ENCODE results near the gene SGTA.

Gene SGTA

DNA sequence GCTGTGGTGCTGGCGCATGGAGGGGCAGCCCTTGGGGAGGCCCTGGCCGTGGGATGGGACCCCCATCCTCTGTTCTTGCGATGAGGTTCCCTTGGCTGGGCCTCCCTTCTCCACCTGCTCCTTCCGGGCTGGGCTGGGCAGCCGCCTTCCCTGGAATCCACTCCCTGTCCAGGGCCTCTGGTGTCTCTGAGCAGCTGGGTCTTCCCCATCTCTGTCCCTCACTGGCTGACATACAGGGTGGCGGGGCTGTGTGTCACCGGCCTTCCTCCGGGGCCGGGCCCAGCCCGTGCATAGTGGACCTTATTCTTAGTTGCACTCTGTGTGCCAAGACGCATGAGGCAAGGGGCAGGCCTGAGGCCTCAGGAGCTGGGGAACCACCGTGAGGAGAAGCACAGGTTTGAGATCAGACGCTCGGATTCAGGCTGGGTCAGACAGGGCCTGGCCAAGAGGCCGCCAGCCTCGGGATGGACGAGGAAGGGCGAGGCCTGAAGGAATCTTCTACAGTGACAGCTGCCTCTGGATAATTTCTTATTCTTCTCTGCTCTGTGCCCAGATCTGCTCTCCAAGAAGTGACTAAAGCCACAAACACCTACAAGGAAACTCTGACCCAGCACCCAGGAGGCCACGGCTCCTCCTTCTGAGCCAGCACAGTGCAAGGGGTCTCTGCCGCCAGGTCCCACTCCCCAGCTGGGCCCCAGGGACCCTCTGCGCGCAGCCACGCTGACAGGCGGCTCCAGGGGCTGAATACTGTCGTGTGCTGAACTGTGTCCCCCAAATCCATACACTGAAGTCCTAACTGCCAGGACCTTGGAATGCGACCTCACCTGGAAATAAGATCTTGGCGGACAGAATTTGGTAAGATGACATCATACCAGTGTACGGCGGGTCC lies 11.0 kb downstream of the SGTA start:
- DNase-seq = no peak

DNA sequence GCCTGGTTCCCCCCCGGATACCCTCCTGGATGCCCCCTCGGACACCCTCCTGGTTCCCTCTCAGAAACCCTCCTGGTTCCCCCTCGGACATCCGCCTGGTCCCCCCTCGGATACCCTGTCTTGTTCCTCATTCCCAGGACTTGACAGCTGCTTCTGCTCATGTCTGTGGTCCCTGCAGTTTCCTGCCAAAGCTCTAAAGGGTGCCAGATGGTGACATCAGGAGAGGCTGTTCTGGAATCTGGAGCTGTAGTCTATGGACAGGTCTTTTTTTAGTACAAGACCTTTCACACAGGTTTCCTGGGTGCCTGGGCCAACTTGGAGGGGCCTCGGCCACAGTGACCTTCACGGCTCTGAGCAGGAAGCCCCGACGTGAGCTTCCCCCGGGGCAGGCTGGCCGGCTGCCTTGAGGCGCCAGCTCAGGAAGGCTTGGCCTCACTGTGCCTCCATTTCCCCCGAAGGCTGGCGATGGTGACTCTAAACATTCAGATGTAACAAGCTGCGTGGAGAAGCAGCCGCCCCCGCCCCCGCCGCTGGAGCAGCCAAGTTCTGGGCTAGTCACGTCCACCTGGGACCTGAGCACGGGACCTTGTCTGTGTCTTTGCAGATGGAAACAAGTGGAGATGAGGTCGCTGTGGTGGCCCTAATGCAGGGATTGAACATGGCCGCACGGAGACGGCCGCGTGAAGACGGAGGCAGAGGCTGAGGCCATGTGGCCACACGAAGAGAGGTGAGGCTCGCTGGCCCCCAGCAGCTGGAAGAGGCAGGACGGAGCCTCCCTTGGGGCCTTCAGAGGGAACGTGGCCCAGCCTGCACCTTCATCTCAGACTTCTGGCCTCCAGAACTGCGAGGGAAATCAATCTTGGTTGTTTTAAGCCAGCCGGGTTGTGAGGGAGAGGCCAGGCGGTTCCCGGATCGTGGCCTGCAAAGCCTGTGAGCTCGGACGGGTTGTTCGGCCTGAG lies 12.7 kb downstream of the SGTA start:
- peak in 18 of 51 donors; percentile 4 to 45 (median 32) for DNase-seq

DNA sequence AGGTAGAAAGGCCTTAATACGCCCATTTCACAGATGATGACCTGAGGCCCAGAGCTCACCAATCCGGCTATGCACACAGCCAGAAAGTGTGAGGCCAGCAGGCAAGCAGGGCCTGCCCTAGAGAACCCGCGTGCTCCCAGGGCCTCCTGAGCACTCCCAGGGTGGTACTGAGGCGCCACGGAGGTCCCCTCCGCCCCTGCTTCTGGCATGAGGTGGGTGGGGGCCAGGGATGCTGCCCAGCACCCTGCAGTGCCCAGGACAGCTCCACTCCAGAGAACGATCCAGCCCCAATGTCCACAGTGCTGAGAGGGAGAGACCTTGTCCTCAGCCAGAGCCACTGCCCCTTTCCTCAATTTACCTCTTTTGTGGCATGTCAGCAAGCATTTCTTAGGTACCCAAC lies 13.9 kb downstream of the SGTA start:
- no peak for DNase-seq

GRCh38 chr19:2768365-2769132 lies 14.5 kb downstream of the SGTA start:
- no peak for DNase-seq

DNA sequence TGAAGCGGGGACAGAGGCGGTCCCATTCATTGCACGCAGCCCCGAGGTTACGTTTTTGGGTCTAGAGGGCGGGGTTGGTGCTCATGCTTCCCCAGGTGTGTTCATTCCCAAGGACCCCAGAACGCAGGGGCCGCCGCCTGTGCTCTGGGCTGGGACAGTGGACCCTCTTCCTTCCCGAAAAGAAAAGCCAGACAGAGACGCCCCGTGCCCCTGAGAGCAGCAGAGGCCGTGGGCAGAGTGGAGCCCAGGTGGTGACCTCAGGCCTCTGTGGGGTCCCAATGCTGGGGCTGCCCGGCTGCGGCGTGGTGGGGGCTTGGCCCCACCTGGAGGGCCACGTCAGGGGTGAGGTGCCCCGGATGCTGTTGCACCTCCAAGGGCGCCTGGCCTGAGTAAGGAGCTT lies 15.4 kb downstream of the SGTA start:
- no peak for DNase-seq

DNA sequence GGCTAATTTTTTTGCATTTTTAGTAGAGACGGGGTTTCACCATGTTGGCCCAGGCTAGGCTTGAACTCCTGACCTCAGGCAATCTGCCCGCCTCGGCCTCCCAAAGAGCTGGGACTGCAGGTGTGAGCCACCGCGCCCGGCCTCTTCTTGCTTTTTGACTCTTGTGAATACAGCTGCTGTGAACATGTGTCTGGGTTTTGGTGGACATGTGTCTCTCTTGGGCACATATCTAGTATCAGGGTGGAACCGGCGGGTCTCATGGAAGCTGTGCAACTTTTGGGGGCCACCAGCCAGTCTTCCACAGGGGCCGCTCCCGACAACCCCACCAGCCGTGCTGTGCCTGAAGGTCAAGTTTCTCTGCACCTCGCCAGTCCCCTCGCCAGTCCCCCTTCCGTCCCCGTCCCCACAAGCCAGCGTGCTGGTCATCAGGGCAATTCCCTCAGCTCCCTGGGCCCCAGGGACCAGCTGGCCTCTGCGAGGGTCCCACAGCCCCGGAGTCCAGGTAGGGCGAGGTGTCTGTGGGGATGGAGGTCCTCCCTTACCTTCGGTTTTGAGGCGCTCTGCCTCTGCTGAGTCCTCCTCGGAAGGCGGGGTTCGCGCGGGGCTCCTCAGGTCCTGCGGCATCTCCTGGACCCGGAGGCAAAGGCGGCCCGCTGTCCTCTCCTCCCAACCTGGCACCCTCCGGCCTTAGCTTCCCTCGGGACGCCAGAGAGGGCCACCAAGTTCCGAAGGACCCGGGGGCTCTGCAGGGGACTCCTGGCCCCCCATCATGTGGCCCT lies 16.3 kb downstream of the SGTA start:
- no peak for DNase-seq

- DNase-seq = no peak
These were observed 17.7 kb downstream of the SGTA start for GRCh38 chr19:2765376-2765775.

GRCh38 chr19:2764945-2765344 lies 18.1 kb downstream of the SGTA start:
- DNase-seq = no peak

GRCh38 chr19:2763687-2764086 lies 19.4 kb downstream of the SGTA start:
- no peak for DNase-seq

- no peak for DNase-seq
These were observed 20.1 kb downstream of the SGTA start for GRCh38 chr19:2762783-2763496.

DNA sequence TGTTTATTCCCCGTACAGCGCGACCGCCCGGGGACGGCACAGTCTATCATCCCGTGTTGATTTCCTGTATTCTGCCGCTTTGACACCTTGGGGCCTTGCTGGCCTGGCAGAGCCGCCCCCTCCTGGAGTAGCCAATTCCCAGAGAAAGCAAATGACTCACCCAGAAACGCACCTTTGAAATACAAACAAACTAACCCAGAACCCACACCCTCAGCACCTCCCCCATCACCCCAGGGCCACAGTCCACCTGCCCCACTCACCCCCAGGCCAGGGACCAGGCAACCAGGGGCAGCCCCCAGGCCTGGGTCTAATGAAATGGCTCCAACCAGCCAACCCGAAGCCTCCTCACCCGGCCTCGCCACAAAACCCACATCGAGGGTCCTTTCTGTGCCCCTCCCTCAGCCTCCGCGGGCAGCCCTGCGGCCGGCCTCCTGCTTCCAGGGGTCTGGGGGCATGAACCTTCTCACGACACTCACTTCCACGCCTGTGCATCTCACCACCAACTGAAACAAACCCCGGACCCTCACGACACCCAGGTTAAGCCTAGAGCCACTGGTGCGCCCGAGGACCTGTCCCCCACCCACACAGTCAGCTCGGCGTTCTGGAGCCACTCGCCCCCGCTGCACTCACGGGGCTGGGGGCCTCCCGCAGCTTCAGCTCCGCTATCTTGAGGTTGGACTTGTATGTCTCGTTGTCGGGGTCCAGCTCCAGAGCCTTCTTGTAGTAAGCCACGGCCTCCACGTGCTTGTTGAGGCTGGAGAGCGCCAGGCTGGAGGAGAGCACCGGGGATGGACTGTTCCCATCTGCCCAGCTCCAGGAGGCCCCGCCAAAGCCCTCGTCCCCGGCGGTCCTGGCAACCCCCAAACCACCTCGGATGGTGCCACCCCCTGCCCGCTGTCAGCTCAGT lies 20.9 kb downstream of the SGTA start:
- no peak for DNase-seq

DNA sequence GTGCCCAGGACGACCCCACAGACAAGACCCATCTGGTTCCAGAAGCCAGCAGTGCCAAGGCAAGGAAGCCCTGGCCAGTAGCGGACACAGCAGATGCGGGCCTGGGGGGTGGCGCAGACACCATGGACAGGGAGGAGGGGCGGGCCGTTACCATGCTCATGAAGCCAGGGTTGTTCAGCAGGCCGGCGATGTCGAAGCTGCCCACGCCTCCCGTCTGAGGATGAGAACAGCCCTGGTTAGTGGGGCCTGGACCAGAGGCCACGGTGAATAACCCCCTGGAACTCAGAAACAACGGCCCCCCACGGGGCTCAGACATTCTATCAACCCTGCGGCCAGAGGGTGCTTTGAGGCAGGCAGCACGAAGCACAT lies 21.8 kb downstream of the SGTA start:
- peak in 1 of 51 donors; percentile 11 for DNase-seq

- DNase-seq = no peak
These were observed 23.1 kb downstream of the SGTA start for GRCh38 chr19:2759965-2760364.

DNA sequence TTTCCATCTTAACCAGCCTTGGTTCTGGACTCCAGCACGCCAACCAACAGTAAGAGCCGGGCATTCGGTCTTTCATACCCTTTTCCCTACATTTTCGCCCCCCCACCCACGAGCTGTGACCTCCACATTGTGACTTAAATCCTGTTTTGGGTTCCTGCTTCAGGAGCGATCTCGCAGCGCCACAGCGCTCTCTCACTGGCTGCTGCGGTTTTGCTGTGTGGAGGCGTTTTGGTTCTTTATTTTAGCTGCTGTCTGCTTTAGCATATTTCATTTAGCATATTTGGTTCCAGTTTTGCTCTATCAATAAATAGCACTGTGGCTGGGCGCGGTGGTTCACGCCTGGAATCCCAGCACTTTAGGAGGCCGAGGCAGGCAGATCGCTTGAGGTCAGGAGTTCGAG lies 23.7 kb downstream of the SGTA start:
- no peak for DNase-seq

- no peak for DNase-seq
These were observed 24.3 kb downstream of the SGTA start for GRCh38 chr19:2758601-2759313.

- no peak for DNase-seq
These were observed 25.9 kb downstream of the SGTA start for GRCh38 chr19:2756921-2757881.

DNA sequence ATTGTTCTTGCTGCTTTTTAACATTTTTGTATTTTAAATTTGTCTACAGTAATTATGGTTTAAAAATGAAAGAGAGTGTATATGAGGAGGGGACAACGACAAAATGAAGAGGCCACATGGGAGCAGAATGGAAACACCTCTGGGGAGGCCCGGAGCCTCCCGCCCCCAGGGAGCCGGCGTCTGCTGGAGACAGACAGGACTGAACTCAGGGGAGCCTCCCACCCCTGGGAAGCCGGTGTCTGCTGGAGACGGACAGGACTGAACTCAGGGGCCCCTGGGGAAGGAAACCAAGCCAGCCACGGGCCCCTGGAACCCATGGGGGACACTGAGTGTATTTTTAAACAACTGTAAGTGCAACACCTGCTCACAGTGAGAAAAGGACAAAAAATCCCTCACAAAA lies 26.6 kb downstream of the SGTA start:
- no peak for DNase-seq
